Muscle of arm (tissue), 12 donors: Measurements from ENCODE around the gene NPC2. TPM values are rescaled to one million over a fixed set of nuclear protein-coding genes. Genes with fewer than 3 reads are reported as not detected.
"Not testable (repeated sequence)": the region's sequence is repeated elsewhere in the genome, so short reads cannot be mapped to it uniquely, and the experiment has no call there.

Experiments
- DNase-seq: peaks from one replicate; pipeline ENCODE4 v3.0.0-alpha.2; 2013
- polyA plus RNA-seq, 12 donors: library from polyadenylated mRNA; unstranded; fragments of 120-200 nt; gene quantifications; one replicate each; pipeline ENCODE4 v1.2.1, GENCODE V29; 2013; ENCODE audit not compliant: insufficient read length in 12 of 12

Gene NPC2
- polyA plus RNA-seq, 12 donors, result 74.3 to 157 (median 106) TPM; not detected in 1

DNA sequence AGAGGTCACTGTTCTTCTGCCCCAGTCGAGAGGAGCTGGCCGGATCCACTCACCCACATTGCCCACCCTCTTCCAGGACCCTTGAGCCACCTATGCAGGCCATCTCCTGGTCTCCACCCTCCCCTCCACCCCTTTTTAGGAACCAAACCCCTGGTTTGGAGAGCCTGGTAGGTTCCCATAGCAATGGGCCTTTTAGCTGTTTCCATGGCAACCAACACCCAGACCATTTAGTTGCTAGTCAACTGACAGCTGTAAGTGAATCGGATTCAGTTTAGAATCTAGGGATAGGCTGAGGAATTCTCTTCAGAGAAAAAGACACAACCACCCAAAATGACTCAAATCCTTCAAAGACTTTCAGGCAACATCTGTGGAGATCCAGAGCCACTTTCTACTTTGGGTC lies 16.5 kb downstream of the NPC2 start:
- DNase-seq, result no peak

DNA sequence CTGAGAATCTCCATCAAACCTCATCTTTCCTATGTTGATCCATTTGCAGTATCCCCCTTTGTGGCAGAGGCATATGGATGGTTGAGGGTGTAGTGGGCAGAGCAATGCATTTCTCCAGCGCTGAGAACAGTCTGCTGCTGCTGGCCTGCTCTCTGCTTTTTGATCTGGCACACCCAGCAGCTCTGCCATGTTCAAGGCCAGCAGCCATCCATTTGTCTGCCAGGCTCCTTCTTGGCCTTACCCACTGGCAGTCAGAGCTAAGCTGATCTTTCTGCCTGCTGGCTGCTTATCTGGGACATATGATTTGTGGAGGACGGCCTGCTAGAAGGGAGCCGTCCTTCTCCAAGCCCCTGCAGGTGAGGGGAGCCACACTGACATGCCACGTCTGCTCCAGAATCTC lies 17.0 kb downstream of the NPC2 start:
- no peak for DNase-seq

DNA sequence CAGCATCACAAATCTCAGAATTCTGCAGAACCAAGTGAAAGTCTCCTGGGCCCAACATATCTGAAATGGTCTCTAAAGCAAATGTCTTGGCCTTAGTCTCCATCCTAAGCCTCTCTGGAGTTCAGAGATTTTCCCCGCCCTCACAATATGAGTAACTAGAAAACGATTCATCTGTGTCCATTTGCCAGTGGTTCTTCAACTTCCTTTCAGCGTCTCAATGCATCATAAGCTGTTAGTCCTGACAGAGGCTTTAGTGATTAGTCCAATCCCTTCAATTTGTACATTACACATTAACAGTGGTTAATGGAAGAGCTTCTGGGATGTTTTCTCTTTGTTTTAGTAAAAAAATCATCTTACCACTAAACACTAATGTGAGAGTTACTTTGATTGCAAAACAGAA lies 17.4 kb downstream of the NPC2 start:
- no peak for DNase-seq

DNA sequence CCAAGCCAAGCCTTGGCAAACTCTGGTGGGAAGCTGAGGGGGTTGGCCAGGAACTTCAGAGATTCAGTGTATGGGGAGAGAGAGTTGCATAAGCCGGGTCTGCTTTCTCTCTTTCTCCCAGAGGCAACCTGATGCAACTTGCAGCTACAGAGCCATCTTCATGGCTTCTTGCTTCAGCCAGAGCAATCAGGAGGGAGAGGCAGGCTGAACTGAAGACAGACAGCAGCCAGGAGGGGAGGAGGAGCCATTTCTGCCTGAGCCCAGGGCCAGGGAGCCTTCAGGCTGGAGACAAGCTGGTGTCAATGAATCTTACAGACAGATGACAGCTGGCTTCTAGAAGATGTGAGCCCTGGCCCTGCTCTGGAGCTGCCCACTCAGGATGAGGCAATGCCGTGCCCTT lies 18.7 kb downstream of the NPC2 start:
- DNase-seq, result no peak

DNA sequence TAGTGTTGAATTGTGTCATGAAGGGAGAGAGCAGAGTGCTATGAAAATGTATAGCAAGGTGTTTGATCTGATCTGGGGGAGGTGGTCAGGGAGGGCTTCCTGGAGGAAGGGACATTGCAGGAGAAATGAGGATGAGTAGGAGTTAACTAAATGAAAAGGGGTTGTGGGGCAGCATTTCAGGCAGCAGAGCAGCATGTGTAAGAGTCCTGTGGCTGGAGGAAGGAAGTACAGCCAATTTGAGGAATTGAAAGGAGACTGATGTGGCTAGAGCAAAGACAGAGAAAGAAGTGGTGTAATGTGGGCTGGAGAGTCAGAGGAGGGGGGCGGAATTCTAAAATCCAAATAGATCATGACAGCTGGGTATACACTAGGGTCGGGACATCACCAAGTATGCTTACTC lies 20.5 kb downstream of the NPC2 start:
- no peak for DNase-seq

DNA sequence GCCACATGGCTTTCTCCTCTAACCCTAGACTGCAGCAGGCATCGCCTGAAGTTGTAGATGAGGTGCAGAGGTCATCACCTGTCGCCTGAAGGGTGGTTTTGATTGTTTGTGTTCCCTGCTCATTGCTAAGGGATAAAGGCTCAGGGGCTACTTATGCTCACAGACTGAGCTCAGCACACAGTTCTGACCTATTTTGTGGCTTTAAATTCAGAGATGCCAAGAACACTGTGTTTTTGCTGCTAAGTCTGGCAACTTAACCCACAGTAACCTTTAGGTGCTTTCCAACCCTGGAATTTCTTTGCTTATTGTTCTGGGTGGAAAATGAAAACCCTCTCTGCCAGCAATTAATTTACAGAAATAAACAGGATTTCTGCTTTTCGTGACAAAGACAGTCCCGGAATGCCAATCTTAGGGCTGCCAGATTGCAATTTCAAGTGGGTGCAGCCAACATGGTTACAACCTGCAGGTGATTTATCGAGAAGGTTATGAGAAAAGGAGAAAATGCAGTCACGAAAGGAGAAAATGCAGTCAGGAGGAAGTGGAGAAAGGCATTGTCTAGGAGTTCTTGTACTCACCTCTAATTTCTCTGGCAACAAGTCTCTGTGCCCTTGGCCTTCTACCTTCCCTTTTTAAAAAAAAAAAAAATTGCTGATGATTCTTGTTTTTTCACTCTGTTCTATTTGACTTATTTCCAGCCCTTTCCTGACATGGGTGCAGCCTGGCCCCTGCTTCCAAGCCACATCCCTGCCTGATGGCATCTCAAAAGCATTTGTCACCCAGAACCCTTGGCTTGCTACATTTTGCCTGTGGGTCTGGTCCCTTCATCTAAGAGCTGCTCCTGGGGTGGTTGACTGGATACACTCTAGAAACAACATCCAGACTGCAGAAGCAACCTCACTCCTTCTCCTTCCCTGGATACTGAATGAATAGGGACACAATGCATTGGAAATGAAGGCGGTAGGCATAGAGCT lies 23.3 kb downstream of the NPC2 start:
- DNase-seq, result no peak

DNA sequence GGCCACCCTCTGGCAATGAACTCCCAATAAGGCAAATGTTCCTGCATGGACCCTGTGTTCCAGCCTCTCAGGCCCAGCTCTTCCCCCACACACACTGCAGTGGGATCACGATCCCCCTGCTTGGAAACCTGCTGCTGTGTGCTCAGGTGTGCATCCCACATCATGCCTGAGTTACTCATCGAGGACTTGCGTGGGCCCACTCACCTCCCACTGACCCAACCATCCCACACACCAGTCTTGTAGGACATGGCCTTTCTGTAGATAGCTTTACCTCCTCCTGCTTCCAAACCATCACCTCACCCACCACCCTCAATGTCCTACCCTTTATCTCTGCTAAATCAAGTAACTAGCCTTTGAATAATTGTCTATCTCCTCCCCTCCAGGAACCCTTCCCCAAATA lies 24.6 kb downstream of the NPC2 start:
- no peak for DNase-seq

DNA sequence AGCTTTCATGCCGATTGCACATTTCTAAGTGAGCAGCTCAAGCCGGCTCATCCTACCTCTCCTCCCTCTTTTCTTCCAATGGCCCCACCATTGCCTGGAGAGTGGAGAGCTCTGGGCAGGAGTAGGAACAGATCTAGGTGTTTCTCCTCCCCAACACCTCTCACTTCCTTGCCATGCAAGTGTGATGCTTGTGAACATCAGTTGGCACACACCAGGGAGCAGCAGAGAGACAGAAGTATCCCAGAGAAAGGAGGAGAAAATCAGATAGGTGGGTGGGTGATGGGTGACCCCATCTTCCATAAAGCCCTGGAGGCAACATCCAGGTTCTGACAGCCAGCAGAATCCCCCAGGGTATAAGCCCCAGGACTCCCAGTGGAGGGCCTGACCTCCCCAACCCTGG lies 27.8 kb downstream of the NPC2 start:
- DNase-seq, result no peak

DNA sequence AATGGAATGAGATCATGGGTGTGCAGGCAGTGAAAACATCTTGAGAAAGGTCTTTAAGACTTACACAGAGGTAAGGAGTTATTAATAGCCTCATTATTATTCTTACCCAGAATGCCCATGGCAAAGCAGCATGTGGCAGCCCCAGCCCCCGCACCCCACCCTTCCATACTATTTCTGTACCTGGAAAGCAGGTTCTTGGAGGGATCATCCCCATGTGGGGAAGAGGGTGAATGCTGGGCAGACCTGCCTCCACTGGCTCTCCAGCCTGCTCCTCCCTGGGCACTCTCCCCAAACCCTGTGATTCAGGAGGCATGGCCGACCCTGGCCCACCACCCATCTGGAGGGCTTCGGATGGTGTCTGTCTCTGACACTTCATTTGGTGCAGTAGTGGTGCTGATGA lies 28.3 kb downstream of the NPC2 start:
- no peak for DNase-seq

DNA sequence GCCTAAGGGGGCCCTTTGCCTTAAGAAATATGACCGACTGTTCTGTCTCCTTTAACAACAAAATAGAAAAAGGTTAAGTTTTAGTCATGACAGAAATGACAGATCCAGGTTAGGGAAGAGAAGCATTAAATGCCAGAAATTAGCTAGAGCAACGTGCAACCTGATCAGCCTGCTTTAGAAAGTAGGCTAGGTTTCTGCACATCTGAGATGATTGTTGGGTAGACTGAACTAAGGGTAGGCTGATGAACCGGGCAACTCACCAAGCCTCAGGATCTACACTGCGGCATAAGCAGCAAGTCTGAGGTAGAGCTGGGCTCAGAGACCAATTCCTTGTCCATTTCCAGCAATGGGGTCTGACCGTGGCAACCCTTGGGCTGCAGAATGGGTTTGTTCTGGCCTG lies 29.4 kb downstream of the NPC2 start:
- no peak for DNase-seq

DNA sequence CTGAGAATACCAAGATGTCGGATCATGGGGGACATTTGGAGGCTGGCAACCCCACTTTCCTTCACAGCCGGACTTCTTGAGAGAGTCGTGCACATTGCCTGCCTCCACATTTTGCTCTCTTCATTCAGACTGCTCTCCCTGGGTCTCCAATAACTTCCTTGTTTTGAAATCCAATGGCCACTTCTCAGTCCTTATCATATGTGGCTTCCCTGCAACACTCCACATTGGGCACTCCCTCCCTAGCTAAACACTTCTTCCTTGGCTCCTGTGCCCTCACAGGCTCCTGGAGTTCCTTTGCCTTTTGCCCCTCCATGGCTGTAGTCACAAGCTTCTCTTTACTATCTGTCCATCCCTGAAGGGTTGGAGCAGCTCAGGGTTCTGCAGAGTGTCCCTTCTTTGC lies 30.1 kb downstream of the NPC2 start:
- no peak for DNase-seq

DNA sequence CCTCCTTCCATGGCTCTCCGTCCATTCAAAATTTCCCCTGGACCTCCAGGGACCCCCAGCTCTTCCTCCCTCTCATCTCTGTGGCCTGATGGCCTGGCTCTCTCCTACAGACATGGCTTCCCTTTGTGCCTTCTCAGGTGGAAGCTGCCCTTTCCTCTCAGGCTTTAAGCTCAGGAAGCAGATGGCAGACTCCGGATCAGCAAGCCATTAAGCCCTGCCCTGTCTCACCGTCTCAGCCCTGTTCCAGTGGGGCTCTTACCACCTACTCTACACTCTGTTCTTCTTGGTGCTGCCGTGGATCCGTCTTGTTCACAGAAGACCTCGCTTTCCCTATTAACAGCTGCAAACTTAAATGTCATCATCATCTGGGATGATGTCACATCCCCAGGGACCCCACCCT lies 33.1 kb downstream of the NPC2 start:
- DNase-seq, result no peak

DNA sequence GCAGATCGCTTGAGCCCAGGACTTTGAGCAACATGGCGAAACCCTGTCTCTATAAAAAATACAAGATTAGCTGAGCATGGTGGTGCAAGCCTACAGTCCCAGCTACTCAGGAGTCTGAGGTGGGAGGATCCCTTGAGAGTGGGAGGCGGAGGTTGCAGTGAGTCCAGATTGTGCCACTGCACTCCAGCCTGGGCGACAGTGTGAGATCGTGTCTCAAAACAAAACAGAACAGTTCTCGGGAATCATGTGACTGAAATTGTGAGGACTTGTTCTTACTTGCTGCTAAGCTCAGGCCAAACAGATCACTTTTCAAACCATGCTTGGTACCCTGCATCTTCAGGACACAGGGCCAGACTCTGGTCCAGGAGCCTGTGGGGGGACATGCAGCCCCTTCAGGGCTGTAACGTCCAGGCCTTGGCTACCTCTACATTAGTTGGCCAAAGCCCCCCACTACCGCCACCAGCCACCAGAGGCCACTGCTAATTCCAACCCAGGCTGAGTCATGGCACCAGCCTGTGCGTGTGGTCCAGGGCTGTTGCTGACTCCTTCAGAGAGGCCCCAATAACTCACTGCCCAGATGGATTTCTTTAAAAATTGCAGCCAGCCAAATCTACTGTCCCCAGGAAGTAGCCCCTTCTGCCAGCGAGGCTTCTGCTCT lies 33.7 kb downstream of the NPC2 start:
- DNase-seq, result no peak

DNA sequence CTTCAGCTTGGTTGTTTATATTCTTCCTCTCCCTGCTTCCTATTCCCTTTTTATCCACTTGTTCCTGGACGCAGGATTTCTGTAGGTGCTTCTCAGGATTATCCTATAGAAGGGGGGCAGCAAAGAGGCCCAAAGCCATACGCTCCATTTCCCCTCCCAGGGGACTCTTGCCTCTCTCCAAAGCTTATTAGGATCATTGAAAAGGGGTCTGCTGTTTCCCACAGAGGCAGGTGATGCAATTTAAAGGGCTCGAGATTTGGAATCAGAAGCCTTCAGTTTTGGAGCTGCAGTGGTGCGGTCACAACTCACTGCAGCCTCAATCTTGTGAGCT lies 35.6 kb downstream of the NPC2 start:
- no peak for DNase-seq

DNA sequence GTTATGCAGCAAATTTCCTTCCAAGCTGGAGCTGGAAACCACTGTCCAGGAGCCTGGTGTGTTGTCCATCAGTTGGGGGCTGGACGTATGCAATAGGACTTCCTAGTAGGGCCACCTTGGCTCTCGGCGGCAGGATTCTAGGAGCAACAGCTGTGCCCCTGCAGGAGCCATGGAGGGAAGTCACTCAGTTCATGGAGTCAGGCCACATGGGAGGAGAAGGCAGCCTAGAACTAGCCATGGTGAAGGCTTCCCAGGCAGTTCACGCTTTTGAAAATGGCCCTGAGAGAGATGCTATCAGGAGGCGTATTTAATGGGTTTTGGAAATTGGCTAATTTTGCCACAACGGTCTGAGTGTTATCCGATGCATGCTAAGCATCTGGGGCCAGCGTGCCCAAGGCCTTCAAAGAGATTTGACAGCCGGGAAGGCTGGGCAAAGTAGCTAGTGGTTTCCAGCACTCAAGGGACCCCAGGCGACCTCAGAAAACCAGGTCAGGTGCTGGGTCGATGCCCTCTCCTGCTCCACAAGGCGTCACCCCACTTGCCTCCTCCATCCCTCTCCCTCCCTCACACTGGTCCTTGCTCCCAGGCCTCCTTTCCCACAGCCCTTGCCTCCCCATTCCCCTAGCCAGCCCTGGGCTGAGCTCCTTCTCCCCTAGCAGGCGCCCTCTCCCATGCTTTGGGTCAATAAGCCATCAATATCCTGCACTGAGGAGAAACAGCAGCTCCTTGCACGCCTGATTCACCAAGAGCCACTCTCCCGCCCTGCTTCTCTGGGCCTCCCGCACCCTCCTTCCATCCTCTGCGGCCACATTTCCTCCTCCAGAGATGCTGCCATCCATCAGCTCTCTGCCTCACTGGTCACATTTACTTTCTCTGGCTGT lies 36.2 kb downstream of the NPC2 start:
- no peak for DNase-seq

DNA sequence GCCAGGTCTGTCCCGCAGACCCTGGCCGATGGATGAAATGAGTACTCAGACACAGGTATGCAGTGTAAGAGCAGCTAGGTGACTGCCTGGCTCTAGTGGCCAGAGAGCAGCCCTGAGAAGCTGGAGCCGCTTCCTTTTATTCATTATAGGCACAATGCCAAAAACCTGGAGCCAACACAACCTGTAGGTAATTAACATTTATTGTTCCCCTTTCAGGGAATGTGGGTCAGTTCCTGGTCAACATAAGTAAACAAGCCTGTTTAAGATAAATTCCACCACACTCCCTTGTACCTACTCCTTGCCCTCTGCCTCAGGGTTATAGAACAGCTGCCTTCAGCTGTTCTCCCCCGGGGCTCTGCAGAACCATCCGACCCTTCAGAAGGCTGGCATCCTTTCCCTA lies 38.7 kb downstream of the NPC2 start:
- DNase-seq, result not testable (repeated sequence)

DNA sequence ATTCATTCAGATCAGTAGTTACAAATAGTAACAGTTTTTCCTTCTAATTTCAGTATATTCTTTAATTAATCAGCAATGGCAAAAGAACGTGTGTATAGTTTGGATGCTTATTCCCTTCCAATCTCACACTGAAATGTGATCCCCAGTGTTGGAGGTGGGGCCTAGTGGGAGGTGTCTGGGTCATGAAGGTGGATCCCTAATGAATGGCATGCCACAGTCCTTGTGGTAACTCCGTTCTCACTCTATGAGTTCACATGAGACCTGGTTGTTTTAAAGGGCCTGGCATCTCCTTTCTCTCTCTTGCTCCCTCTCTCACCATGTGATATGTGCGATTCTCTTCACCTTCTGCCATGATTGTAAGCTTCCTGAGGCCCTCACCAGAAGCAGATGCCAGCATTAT lies 48.2 kb downstream of the NPC2 start:
- DNase-seq, result no peak

DNA sequence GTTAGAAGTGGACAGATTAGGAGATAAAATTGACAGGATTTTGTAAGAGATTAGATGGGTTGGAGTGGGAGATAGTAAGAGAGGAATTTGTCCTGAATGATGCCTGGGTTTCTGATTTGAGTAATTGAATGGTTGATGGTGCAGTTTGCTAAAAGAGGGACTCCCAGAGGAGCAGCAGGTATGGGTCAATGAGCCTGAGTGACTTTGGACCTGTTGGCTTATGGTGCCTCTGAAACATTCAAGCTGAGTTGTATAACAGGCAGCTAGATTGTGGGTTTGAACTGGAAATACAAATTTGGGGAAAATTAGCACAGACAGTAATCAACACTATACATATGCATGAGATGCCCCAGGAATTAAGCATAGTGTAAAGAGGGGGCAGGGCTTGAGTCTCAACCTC lies 50.3 kb downstream of the NPC2 start:
- no peak for DNase-seq

DNA sequence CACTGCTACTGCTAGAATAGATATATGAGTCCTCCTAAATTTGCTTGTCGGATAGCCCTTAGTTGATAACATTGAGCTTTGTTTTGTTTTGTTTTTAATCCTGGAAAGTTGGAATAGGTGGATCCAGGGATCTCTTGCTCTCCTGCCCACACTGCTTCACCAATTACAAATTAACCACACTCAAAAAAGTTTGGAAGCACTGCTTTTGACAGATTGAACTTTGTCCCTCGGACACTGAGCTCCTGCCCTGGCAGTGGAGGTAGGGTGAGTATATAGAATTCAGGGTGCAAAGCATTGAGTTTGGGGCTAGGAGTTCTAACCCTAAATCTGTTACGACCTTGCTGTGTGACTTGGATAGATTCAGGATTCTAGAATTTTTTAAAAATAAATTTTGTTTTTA lies 52.0 kb downstream of the NPC2 start:
- no peak for DNase-seq

DNA sequence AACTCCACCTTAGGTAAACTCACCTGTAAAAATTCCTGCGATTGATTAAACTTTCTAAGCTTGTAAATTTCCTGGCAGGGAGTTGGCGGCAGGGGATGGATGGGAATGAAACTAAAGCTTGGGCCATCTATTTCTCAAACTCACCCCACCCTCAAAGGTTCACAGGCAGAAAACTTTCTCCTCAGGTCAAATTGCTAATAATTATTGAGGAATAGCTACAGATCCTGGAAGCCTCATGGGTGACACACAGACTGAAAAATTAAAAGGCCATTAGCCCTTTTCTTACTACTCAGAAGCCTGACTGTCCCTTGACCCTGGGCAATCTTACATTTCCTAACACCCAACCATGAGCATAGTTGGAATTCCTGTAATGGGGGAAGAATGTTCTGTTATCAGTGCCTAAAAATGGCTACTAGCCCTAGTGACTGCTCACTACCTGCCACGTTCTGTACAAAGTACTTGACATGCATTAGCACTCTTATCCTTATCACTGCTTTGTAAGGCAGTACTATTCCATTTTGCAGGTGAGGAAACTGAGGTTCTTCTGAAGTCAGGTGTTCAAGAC lies 54.7 kb downstream of the NPC2 start:
- DNase-seq, result no peak

DNA sequence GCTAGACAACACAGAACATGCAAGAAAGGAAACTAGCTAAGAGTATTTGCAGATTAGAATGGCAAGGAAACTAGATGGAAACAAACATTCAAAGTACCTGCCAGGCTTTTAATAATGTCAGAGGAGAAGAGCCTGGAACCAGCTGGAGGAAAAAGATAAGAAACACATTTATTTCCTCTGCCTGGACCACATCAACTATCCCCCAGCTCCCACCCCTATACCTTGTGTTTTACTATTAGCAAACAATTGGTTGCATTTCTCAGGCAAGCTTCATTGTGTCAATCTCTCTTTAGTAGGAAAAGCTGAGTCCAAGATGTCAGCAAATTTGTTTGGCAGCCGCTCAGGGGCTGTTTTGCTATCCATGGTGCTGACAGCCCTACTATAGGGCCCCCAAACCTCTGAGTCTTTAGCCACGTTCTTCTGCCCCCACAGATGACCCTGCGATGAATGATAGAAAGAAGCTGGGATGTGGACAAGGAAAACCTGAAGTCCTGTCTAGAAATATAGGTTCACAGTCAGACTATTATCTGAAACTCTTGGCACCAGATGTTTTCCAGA lies 55.5 kb downstream of the NPC2 start:
- DNase-seq, result no peak

DNA sequence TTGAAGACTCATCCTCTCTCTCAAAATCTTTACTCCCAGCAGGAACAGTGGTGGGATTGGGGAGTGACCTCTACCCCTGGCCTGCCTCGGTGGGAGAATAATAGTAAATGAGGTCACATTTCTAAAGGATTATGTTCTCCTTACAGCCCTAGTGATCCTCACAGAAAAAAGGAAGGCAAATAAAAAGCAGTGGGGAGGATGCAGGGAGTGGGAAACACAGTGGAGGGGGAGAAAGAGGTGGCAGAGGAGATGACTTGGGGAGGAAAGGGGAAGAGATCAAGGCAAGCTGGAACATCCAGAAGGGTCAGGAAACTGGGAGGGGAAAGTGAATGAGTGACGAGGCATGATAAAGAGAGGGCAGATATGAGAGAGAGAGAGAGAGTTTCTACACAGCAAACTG lies 58.8 kb downstream of the NPC2 start:
- DNase-seq, result no peak
